SJCRH30 (cell line): ENCODE results near the gene ADCY6. TPM values are rescaled to one million over a fixed set of nuclear protein-coding genes. Genes with fewer than 3 reads are reported as not detected.

Source experiments
- DNase-seq, 2 experiments: peaks; one replicate each; pipeline ENCODE4 v3.0.0-alpha.2; 2015 to 2020
- H3K27ac ChIP-seq: fragments of 250-450 bp; sonication (Bioruptor Pico); 2 replicates; pipeline ENCODE4 v1.5.1; 2020; ENCODE audit warnings: mild to moderate bottlenecking, moderate library complexity
- H3K27me3 ChIP-seq: fragments of 250-450 bp; sonication (Bioruptor Pico); 2 replicates; pipeline ENCODE4 v1.5.1; 2020; ENCODE audit warnings: mild to moderate bottlenecking, moderate library complexity
- H3K36me3 ChIP-seq: fragments of 250-450 bp; sonication (Bioruptor Pico); 2 replicates; pipeline ENCODE4 v1.5.1; 2020; ENCODE audit warnings: mild to moderate bottlenecking, moderate library complexity
- H3K4me1 ChIP-seq: fragments of 250-450 bp; sonication (Bioruptor Pico); 2 replicates; pipeline ENCODE4 v1.5.1; 2020; ENCODE audit warnings: mild to moderate bottlenecking, moderate library complexity
- H3K4me3 ChIP-seq: fragments of 250-450 bp; sonication (Bioruptor Pico); 2 replicates; pipeline ENCODE4 v1.5.1; 2020; ENCODE audit warnings: mild to moderate bottlenecking, moderate library complexity
- H3K9me3 ChIP-seq: fragments of 250-450 bp; sonication (Bioruptor Pico); replicated peaks from 2 replicates; pipeline ENCODE4 v1.5.1; 2020; ENCODE audit warnings: mild to moderate bottlenecking, moderate library complexity
- total RNA-seq: library from RNA; depleted of rRNA; stranded (reverse); fragments of >200 nt; shearing (Covaris generic); gene quantifications from 2 replicates; pipeline ENCODE4 v1.2.3, GENCODE V29; 2014

The ADCY6 gene
- total RNA-seq, 1 experiment from 2014 or later: 18.7 TPM

DNA sequence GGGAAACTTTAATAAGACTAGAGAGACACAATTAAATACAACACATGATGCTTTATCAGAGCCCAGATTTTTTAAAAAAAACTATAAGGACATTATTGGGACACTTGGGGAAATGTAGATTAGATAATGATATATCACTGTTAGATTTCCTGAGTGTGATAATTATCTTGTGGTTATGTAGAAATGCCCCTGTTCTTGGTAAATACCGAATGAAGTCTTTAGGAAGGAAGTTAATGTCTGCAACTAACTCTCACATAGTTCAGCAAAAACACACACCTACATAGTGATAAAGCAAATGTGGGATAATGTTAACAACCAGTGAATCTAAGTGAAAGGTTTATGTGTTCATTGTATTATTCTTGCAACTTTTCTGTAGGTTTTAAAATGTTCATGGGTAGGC lies 14.8 kb upstream of the ADCY6 start:
- H3K27me3 ChIP-seq: no peaks in the 10 kb centered on the region
- H3K36me3 ChIP-seq: no peaks in the 10 kb centered on the region
- no peak overlapping the region for H3K4me3 ChIP-seq
- H3K9me3 ChIP-seq: no peaks in the 10 kb centered on the region
- H3K27ac ChIP-seq: no peak overlapping the region
- H3K4me1 ChIP-seq: no peaks in the 10 kb centered on the region
- DNase-seq: no peak

DNA sequence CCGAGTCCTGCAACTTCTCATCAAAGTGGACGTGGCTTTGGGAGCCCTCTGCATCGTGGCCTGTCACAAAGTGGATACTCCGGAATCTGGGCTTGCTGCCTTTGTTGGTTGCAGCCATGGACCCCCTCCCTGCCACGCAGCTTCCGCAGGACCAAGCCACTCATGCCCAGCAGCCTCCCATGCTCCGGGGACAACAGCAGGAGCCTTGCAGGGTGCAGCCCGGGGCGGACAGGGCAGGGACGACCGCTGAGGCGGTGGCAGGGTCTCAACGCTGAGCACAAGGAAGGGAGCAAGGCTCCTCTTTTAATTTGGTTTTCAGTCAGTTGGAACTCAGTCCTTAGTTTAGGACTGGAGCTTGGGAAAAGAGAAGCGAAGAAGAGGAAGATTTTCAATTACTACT lies 12.1 kb upstream of the ADCY6 start:
- DNase-seq: no peak
- H3K27ac ChIP-seq: no peak overlapping the region
- no peaks in the 10 kb centered on the region for H3K4me1 ChIP-seq
- no peak overlapping the region for H3K4me3 ChIP-seq
- no peaks in the 10 kb centered on the region for H3K36me3 ChIP-seq
- H3K27me3 ChIP-seq: no peaks in the 10 kb centered on the region
- no peaks in the 10 kb centered on the region for H3K9me3 ChIP-seq

DNA sequence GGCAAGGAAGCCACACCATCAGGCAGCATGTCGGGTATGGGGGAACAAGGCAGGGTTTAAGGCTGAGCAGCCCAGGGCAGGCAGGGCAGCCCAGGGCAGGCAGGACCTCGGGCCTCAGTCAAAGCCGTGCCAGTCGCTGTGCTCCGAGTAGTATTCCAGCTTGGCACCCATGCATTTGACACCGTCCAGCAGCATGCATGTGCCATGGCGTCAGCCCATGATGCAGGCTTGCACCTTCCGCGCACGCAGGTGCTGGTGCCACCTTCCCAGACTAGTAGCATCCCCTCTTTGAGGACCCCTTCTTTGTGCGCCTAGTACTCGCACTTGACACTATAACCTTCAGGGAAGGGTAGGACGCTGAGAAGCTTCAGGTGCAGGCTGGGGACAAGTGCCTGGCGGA lies 11.6 kb upstream of the ADCY6 start:
- H3K36me3 ChIP-seq: no peaks in the 10 kb centered on the region
- no peaks in the 10 kb centered on the region for H3K27me3 ChIP-seq
- no peaks in the 10 kb centered on the region for H3K9me3 ChIP-seq
- no peak overlapping the region for H3K27ac ChIP-seq
- H3K4me3 ChIP-seq: no peak overlapping the region
- no peak for DNase-seq
- H3K4me1 ChIP-seq: no peaks in the 10 kb centered on the region

DNA sequence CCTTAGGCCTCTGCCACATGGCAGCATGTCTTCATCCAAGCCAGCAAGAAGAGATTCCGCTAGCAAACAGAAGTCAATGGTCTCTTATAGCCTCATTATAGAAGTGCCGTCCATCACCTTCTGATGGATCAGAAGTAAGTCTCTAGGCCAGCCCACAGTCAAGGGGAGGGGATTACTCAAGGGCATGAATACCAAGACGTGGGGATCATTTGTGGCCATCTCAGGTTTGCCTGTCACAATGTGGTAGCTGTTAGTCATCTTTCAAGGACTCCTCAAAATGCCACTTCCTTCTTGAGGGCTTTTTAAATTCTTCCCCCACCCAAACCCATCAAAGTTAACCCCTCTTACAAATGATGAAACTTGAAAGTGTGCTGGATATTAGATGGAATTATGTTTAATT lies 8.1 kb upstream of the ADCY6 start:
- Histone ChIP-seq H3K4me1 (no peaks in the 10 kb centered on the region), H3K27me3 (no peaks in the 10 kb centered on the region), H3K4me3 (no peak overlapping the region), H3K27ac (no peak overlapping the region), H3K36me3 (no peaks in the 10 kb centered on the region), H3K9me3 (no peaks in the 10 kb centered on the region)
- no peak for DNase-seq

DNA sequence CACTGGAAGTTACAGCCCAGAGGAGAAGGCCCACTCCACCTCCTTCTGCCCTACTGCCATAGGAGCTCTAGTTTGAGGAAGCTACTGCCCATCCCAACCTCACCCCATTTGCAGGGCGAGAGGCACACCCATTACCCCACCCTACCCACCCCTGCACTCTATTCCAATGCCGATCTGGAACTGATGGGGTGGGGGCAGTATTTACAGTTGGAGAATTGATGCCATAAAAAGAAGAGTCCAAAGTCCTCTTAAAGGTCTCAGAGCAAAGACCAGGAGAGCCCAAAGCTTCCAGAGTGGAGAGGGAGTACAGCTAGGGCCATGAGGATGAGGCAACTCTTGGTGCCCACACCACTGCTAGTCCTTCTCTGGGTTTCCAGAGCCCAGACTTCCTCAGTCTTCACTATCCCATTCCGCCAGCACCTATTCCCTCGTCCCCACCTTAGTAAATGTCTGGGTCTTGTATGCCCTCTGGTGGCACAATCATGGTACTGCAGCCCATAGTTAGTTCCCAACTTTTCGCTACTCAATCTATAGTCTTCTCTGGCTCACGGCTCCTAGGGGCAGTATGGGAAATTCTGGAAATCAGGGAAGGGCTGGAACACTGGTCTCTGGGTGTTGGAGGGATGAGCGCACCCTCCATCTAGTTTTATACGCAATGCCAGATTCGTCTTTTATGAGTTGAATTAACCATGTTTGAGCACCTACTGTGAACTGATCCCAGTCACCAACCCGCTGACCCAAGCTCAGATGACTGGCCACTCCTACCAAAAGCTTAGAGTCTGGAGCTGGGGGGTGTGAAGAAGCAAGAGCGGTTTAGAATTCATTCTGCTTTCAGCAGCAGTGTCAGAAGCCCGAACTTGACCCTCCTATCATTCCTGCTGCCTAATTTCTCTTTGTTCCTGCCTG lies 6.9 kb upstream of the ADCY6 start:
- Histone ChIP-seq H3K4me3 (no peak overlapping the region), H3K27ac (no peak overlapping the region), H3K4me1 (no peaks in the 10 kb centered on the region), H3K9me3 (no peaks in the 10 kb centered on the region), H3K27me3 (no peaks in the 10 kb centered on the region), H3K36me3 (no peaks in the 10 kb centered on the region)
- peak; percentile 68 to 93 for DNase-seq

DNA sequence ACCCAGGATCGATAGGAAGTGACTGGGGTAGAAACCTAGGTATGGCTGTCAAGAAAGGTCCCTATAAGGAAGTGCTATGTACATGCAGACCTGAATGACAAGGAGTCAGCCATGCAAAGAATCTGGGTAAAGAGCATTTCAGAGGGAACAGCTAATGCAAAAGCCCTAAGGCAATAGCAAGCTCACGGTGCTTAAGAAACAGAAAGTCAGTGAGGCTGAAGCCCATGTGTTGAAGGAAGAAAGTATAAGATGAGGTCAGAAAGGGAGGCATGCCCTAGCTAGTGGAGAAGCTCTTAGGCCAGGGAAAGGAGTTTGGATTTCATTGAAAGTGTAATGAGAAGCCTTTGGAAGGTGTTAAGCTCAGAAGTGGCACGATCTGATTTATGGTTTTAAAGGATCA lies 6.0 kb upstream of the ADCY6 start:
- Histone ChIP-seq H3K27ac (no peak overlapping the region), H3K36me3 (no peaks in the 10 kb centered on the region), H3K4me1 (peaks cover 5% of the 10 kb centered on the region), H3K4me3 (no peak overlapping the region), H3K9me3 (no peaks in the 10 kb centered on the region), H3K27me3 (no peaks in the 10 kb centered on the region)
- DNase-seq: no peak

DNA sequence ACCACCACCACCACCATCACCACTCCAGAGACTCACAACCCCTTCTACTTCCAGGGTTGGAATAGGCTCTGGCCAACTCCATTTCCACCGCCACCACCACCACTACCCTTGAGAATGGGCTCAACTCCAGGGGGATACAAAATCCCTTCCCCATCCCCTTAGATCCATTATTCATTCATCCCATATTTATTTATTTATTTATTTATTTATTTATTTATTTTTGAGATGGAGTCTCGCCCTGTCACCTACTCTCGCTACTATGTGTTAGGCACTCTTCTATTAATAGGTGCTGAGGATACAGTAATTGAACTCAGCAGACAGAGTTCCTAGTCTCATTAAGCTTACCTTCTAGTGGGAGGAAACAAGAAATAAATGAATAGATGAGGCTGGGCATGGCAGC lies 4.8 kb upstream of the ADCY6 start:
- H3K27ac ChIP-seq: no peak overlapping the region
- H3K4me1 ChIP-seq: peaks cover 7% of the 10 kb centered on the region
- no peak overlapping the region for H3K4me3 ChIP-seq
- H3K36me3 ChIP-seq: no peaks in the 10 kb centered on the region
- no peaks in the 10 kb centered on the region for H3K27me3 ChIP-seq
- no peaks in the 10 kb centered on the region for H3K9me3 ChIP-seq
- DNase-seq: no peak

DNA sequence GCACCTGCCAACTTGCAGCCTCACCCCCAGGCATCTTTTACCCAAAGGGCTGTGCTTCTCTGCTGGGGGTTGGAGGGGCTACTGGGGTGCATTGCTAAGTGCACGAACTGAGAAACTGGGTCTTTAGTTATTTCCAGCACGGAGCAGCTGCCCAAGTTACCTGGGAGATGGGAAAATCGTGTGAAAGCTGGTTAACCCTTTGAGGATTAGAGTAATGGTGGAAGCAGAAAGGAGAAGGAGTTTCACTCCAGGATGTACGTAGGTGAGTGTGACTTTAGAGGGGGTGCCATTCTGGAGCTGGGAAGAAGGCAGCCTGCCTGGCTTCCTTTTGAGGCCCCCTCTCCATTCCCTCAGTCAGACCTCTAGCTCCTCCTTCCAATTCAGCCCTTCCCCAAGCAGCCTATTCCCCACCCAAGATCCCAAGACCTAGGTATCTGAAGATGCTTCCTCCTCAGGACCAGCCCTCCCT lies 1.0 kb upstream of the ADCY6 start:
- DNase-seq: no peak
- Histone ChIP-seq H3K36me3 (no peaks in the 10 kb centered on the region), H3K4me1 (peaks cover 9% of the 10 kb centered on the region), H3K27me3 (no peaks in the 10 kb centered on the region), H3K4me3 (peak overlapping the region; percentile 94), H3K27ac (no peak overlapping the region), H3K9me3 (no peaks in the 10 kb centered on the region)

DNA sequence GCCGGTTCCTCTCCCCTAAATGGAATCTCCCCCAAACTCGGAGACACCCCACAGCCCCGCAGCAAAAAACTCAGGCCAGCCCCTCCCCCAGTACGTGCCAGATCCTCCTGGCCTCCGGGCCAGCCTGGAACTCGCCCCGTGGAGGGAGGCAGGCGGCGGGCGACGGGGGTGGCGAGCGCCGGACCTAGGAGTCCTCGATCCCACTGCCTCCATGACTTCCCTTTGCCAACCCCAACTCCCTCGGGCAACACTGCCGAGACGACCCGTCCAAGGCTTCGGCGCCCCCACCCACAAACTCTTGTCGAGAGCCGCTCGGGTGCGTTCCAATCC lies 400 bp downstream of the ADCY6 start:
- no peak overlapping the region for H3K27ac ChIP-seq
- DNase-seq: peak; percentile 26 to 35
- peaks cover 9% of the 10 kb centered on the region for H3K4me1 ChIP-seq
- no peaks in the 10 kb centered on the region for H3K27me3 ChIP-seq
- H3K4me3 ChIP-seq: peak overlapping the region; percentile 94
- H3K9me3 ChIP-seq: no peaks in the 10 kb centered on the region
- no peaks in the 10 kb centered on the region for H3K36me3 ChIP-seq

DNA sequence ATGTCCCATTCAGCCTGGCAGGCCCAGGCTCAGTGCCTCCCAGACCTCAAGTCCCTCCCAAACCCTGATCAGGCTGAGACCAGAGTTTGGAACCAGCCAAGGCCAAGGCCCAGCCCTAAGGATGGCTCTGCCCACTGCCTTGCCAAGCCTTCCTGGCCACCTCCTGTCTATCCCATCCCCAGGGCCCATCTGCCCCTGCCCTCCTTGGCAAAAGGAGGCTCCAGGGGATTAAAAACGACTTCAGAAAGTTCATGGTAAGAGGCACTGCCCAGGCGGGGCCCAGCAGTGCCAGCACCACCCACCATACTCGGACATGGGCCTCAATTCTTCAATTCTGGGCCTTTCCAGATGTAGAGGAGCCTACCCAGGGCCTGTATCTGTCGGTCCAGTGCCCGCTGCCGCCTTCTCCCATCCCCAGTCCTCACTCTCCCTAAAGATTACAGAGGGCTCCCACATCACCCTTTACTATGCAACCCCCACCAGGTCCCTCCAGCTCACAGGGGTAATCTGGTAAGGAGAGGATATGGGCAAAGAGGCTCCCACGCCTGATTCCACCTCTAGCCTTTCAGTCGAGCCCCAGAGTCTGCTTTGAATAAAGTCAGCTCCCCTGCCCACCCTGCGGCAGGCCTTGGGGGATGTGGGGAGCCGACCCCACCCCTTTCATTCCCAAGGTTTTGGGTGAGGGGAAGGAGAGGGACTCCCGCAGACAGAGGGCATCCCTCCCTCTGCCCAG lies 932 bp downstream of the ADCY6 start:
- no peak for DNase-seq
- peak overlapping the region; percentile 94 for H3K4me3 ChIP-seq
- no peak overlapping the region for H3K27ac ChIP-seq
- no peaks in the 10 kb centered on the region for H3K27me3 ChIP-seq
- peaks cover 9% of the 10 kb centered on the region for H3K4me1 ChIP-seq
- no peaks in the 10 kb centered on the region for H3K36me3 ChIP-seq
- no peaks in the 10 kb centered on the region for H3K9me3 ChIP-seq

DNA sequence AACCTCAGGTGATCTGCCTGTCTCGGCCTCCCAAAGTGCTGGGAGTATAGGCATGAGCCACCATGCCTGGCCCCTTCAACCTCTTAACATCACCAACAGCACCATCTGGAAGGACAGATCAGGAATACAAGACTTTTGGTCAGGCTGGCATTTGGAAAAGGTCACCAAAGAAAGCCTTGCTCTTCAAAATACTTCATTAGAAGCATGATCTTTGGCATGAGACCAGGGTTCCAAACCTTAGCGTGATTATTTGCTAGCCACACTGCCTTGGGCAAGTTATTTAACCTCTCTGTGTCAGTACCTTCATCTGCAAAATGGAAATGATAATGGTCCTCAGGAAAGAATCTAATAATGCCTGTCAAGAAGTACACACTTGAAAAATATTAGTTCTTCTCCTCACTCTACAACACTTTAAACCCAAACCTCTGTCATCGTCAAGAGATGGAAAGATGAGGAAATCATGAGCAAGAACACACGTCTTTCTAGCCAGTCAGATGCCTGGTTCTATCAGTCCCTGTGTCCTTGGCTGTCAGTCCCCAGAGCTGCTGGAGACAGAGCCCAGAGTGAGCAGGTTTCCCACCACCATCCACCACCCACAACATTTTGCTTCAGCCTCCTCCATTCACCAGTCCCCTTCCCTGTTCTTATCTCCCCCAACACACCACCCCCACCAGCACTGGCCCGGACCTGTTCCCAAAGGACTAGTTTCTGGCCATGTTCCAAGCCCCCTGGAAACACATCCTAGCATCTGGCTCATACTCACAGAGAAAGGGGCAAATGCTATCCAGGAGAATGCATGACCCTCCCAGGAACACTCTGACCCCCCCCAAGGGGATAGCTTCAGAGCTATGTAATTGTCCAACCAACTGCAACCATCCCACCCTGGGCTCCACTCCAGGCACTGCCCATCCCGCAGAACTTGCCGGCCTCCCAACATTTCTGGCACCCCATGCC lies 2.0 kb downstream of the ADCY6 start:
- DNase-seq: peak in 1 of 2 experiments; percentile 29
- peaks cover 9% of the 10 kb centered on the region for H3K4me1 ChIP-seq
- H3K9me3 ChIP-seq: no peaks in the 10 kb centered on the region
- no peaks in the 10 kb centered on the region for H3K36me3 ChIP-seq
- H3K4me3 ChIP-seq: no peak overlapping the region
- H3K27me3 ChIP-seq: no peaks in the 10 kb centered on the region
- H3K27ac ChIP-seq: no peak overlapping the region

DNA sequence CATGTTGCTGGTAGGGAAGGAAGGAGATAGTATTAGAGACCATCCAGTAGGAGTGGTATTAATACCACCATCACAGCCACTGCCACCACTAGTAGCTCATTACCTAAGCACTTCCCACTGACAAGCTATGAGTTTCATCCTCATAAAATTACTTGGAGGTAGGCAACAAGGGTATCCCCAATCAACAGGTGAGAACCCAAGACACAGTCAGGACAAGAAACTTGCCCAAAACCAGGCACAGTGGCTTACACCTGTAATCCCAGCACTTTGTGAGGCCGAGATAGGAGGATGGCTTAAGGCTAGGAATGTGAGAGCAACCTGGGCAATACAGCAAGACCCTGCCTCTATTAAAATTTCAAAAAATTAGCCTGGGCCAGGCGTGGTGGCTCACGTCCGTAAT lies 5.5 kb downstream of the ADCY6 start:
- no peak overlapping the region for H3K27ac ChIP-seq
- H3K4me1 ChIP-seq: peaks cover 2% of the 10 kb centered on the region; the same call in 1 of the 2 replicates
- no peak overlapping the region for H3K4me3 ChIP-seq
- no peaks in the 10 kb centered on the region for H3K36me3 ChIP-seq
- H3K27me3 ChIP-seq: no peaks in the 10 kb centered on the region
- no peak for DNase-seq
- no peaks in the 10 kb centered on the region for H3K9me3 ChIP-seq

DNA sequence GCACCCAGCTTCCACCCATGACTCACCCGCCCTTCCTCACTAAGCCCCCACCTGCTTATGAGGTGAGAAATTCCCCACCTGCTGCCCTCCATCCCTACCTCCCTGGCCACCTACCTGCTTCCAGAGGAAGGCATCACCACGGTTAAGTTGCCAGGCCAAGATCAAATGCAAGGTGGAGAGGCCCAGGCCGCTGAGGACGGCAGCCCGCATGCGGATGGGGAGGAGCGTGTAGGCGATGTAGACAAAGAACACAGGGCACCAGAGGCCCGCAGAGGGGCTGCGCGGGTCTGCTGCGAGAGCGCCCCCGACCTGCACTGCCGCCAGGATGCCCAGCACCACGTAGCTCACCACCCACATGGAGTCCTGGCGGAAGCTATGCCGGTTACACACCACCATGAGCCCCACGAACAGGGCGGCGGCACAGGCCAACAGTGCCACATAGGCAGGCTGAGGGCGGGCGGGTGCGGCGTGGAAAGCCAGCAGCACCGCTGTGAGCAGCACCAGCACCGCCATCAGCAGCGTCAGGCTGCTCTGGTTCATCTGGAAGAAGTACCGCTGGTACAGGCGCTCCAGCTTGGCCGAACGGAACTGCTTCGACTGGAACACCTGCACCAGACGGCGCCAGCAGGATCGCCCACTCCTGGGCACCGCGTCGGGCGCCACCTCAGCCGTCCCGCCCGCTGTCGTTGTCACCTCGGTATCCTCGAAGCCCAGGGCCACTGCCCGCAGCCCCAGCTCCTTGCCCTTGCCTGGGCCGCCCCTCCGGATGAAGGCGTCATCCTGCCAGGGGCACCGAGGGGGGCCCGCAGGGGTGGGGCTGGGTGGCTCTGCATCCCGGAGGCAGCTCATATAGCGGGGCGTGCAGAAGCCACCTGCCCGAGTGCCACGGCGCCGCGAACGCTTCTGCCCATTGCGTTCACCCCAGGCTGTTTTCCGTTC lies 6.2 kb downstream of the ADCY6 start:
- Histone ChIP-seq H3K36me3 (no peaks in the 10 kb centered on the region), H3K4me3 (no peak overlapping the region), H3K27me3 (no peaks in the 10 kb centered on the region), H3K27ac (no peak overlapping the region), H3K4me1 (0 out of 2 replicates have a peak, but pooled peaks cover 2% of the 10 kb centered on the region), H3K9me3 (no peaks in the 10 kb centered on the region)
- no peak for DNase-seq
